Muscle of back (tissue), 13 donors: ENCODE data around the gene MRPS35. TPM values are rescaled to one million over a fixed set of nuclear protein-coding genes. Genes with fewer than 3 reads are reported as not detected.

ENCODE experiments used
- DNase-seq, 3 donors: peaks; one replicate each; pipeline versions ENCODE4 v3.0.0 to v3.0.0-alpha.2; 2013
- long read RNA-seq, 9 donors: transcript quantifications; one replicate each; lab custom pipeline, GENCODE V29; 2026
- polyA plus RNA-seq, 10 donors: library from polyadenylated mRNA; unstranded; fragments of 120-200 nt; gene quantifications; one replicate each; pipeline ENCODE4 v1.2.1, GENCODE V29; 2013; ENCODE audit not compliant: insufficient read length in 10 of 10

MRPS35 gene
- 10 to 100 TPM; 45.8 to 62.9 (median 49.1) TPM for polyA plus RNA-seq
- long read RNA-seq, donor 1, transcript MRPS35-201 (8 exons, 1,888 nt): major isoform, 21 of 24 reads
- long read RNA-seq, donor 1, partial matches to known transcripts: 0 of 24 reads
- long read RNA-seq, donor 1, other reads (novel, unspliced or antisense): 0 of 24 reads
- long read RNA-seq, donor 2, transcript MRPS35-201 (8 exons, 1,888 nt): major isoform, 17 of 35 reads
- long read RNA-seq, donor 2, partial matches to known transcripts: 15 of 35 reads
- long read RNA-seq, donor 2, other reads (novel, unspliced or antisense): 0 of 35 reads
- long read RNA-seq, donor 3: 0 reads
- long read RNA-seq, donor 4, transcript MRPS35-201 (8 exons, 1,888 nt): major isoform, 25 of 27 reads
- long read RNA-seq, donor 4, partial matches to known transcripts: 0 of 27 reads
- long read RNA-seq, donor 4, other reads (novel, unspliced or antisense): 0 of 27 reads
- long read RNA-seq, donor 5, transcript MRPS35-201 (8 exons, 1,888 nt): major isoform, 26 of 26 reads
- long read RNA-seq, donor 5, partial matches to known transcripts: 0 of 26 reads
- long read RNA-seq, donor 5, other reads (novel, unspliced or antisense): 0 of 26 reads
- long read RNA-seq, donor 6, transcript MRPS35-201 (8 exons, 1,888 nt): major isoform, 24 of 26 reads
- long read RNA-seq, donor 6, partial matches to known transcripts: 0 of 26 reads
- long read RNA-seq, donor 6, other reads (novel, unspliced or antisense): 0 of 26 reads
- long read RNA-seq, donor 7, transcript MRPS35-201 (8 exons, 1,888 nt): major isoform, 14 of 14 reads
- long read RNA-seq, donor 7, partial matches to known transcripts: 0 of 14 reads
- long read RNA-seq, donor 7, other reads (novel, unspliced or antisense): 0 of 14 reads
- long read RNA-seq, donor 8, transcript MRPS35-201 (8 exons, 1,888 nt): major isoform, 11 of 12 reads
- long read RNA-seq, donor 8, partial matches to known transcripts: 0 of 12 reads
- long read RNA-seq, donor 8, other reads (novel, unspliced or antisense): 0 of 12 reads
- long read RNA-seq, donor 9, partial matches to known transcripts: 0 of 2 reads
- long read RNA-seq, donor 9, other reads (novel, unspliced or antisense): 0 of 2 reads

DNA sequence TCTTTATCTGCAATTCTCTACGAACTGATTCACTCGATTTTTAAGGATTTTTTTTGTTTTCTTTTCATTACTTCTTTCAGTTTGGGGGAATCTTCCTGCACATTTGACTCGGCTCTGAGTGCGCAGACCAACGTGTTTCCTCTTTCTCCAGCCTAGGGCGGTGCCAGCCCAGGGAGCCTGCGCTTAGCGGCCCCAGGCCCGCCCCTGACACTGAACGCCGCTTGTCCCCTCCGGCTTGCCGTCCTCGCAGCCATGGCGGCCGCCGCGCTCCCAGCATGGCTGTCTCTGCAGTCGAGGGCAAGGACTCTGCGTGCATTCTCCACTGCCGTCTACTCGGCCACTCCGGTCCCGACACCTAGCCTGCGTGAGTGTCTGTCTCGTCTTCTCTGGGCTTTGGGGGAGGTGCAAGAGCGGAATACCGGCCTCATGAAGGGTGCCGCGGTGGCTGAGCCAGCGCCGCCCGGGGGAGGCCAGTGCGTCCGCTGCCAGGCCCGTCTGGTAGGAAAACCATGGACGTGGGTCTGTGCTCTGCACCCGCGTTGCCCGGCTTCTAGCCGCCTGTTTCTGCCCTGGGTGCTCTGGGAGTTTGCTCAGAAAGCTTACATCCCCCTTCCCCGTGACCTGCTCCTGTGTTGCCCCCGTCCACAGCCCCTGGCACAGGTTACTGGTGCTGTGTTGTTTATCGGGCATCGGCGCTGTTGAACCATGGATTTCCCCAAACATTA lies at the start of gene MRPS35:
TSS of gene MRPS35 (plus strand) at position 241 of the 725 bp plus-strand sequence. CDS start at position 253, 12 bp downstream.
- DNase-seq: peak; percentile 93 to 98 (median 94)

DNA sequence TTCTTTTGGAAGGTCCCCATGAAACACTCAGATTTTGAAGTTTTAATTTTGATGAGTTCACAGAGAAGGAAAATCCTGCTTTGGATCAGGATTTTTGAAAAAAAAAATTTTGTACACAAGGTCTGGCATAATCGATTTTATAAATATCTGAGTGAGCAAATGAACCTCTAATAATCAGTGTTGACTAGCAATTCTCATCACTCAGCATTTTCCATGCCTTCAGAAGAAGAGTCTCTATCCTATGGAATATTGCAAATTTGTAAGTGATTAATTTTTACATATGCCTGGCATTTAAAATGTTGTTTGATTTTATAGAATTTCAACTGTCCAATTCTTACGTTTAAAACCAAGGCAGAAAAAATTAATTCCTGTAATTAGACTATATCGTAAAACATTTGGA lies 44.9 kb upstream of the MRPS35 start:
- no peak for DNase-seq

DNA sequence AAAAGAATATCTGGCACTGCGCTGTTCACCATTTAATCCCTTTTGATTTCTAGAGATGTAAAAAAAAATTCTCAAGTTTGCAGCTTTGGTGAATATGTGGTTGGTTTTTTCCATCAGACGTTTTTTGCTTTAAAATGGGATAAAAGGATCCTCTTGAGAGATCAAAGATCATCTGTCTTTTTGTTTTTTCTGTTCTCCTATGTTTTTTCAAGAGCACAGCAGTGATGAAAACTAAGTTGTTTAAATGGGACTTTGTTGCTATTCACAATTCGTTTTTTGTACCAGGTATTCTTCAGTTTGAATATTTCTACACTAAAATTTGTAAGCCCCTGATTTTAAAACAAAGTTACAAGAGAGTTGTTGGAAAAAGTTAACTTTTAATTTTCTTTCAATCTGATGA lies 44.1 kb upstream of the MRPS35 start:
- DNase-seq: no peak

DNA sequence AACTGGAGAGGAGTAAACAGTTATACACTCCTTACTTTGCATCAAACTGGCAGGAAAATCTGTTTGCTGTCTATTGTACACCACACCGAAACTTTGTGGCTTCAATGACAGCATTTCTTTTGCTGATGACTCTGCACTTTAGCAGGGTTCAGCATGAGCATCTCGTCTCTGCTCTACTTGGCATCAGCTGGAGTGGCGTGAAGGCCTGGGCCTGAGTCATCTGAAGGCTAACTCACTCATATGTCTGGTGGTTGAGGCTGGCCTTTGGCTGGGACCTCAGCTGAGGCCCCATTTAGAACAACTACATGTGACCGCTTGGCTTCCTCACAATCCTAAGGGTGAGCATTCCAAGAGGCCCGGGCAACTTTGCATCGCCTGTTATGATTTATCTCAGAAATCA lies 43.1 kb upstream of the MRPS35 start:
- DNase-seq: no peak

DNA sequence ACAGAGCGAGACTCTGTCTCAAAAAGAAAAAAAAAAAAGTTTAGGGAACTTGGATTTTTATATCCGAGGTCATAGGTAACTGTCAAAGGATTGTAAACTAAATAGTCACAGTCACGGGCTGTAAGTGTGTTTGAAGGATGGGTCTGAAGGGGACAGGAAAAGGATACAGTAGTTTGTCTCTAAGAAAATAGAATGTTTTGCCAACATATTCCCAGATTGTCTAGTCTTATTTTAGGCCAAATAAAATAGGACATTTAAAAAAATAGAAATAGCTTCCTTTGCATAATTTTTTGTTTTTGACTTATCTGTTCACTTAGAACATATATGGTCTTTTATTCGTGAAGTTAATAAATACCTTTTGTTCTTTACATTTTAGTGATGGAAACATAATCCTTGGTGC lies 38.6 kb upstream of the MRPS35 start:
- DNase-seq: peak; percentile 29 to 49 (median 30)

DNA sequence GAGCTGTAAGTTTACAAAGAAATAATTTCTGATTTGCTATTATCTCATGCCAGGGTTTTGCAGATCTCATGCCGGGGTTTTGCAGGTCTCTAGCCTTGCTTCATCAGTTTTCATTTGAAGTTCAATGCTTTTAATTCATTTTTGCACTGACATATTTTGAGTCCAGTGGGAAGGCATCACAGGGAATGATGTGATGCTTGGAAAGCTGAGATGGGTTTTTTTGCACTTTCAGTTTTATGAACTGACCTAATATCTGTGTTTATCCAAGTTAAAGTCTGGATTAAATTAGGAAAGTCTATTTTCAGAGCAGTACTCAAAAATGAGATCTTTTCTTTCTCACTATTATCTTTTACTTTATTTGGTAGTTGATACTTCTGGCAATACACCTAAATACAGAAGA lies 38.0 kb upstream of the MRPS35 start:
- peak; percentile 60 to 79 (median 66) for DNase-seq

DNA sequence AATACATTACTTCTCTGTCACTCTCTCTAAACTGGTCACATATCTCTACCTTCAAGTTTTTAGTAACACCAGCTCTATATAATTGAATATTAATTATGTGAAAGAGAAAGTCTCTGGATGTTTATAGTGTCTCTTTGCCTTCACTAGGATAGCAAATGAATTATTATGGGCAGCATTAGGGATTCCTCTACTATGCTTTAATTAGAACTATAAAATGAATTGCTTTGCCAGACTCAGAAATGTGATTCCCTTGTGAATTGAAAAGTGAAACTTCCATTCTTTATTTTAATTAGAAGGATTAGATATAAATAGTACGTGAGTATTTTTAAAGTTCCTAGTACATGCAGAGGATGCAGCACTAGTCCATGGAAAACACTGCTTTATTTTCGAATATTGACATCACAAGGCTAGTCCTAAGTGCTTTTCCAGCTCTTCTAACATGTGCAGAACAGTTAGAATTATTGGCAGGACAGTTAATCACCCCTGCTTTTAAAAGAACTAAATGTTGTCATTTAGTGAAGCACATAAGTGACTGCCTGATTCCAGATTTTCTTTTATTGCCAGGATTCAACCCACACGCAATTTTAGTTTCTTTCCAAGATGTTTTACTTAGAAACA lies 37.4 kb upstream of the MRPS35 start:
- peak; percentile 61 to 81 (median 68) for DNase-seq

DNA sequence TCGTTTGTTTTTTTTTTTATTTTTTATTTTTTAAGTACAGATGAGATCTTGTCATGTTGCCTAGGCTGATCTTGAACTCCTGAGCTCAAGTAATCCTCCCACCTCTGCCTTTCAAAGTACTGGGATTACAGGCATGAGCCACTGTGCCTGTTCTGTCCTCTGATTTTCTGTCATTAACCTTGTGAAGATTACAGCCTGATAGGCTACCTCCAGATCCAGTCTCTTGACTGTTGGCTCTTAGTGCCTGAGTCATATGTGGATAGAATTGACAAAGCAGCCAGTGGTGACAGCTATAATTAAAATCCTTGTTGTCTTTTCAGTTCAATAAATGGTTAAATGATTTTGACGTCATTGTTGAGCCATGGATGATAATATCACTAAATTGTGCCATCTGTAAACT lies 35.6 kb upstream of the MRPS35 start:
- no peak for DNase-seq

DNA sequence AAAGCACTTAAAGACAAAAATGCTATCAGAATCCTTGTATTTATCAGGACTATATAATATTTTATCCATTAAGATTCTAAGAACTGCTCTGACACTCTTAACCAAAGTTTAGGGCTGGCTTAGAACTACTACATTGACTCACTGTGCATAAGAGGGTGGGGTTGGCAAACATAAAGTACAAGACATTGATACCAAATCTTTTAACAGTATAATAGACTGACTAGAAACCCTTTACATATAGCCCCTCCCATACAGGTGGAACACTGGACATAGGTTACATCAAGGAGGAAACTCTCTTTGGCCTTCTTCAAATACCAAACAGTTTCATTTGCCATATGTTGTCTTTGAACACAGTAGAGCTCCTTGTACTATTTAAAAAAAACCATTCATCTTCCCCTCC lies 30.0 kb upstream of the MRPS35 start:
- no peak for DNase-seq

DNA sequence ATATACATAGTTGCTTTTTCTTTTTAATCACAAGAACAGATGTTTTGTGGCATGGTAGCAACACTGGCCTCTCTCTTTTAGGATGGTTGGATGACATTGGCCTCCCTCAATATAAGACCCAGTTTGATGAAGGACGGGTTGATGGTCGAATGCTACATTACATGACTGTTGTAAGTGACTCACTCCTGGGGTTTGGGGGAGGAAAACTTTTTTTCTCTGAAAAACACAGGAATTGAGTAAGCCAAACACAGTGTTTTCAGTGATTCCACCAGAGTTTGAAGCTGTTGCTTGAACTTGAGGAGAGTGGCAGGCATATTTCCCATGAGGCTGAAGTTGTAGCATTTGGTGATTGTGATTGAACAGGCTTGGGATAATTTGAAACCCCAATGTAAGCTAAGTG lies 28.1 kb upstream of the MRPS35 start:
- DNase-seq: no peak

DNA sequence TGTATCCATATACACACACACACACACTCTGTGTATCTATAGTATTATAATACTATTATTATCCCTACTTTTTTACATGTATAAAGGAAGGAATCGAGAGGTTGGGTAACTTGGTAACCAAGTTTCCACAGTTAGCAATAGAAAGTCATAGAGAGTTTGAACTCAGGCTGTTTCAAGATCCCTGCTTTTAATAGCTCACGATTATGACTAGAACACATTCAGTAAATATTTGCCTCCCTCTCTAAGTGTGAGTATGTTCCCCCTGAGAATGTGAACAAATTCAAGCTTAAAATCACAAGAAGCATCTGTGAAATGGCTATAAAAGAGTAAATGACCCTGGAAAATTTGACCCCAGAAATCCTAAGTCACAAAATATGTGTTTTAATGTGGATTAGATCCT lies 25.4 kb upstream of the MRPS35 start:
- DNase-seq: no peak

DNA sequence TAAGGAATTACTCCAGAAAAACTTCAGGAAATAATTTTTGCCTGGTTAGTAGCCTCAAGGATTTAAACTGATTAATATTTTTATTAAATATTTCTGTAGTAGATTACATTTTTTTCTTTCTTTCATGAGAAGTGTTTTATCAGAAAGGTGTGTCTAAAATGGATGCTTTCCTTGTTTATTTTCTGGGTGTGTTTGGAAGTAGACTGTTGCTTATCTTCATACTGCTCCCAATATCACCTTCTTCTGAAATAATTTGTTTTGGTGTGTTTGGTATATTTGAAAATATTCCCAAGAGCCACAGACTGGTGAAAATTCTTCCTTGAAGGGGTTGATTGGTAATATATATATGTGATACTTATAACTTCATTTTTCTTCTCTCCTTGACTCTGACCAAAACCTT lies 24.5 kb upstream of the MRPS35 start:
- no peak for DNase-seq

DNA sequence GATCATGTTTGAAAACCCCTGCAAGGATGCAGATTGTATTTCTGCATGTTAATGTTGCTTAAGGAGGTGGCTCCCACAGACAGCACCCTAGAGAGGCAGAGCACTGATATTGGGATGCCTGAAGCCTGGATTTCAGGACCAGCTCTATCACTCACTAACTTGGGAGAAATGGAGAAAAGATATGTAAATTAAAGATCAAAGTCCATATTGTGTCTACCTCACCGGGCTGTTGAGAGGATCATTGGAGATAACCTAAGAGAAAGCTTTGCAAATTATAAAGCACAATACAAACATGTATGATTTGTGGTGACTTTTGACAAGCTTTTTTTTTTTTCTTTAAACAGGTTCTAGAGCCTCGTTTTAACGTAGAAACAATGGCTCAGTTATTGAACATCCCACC lies 22.0 kb upstream of the MRPS35 start:
- no peak for DNase-seq

DNA sequence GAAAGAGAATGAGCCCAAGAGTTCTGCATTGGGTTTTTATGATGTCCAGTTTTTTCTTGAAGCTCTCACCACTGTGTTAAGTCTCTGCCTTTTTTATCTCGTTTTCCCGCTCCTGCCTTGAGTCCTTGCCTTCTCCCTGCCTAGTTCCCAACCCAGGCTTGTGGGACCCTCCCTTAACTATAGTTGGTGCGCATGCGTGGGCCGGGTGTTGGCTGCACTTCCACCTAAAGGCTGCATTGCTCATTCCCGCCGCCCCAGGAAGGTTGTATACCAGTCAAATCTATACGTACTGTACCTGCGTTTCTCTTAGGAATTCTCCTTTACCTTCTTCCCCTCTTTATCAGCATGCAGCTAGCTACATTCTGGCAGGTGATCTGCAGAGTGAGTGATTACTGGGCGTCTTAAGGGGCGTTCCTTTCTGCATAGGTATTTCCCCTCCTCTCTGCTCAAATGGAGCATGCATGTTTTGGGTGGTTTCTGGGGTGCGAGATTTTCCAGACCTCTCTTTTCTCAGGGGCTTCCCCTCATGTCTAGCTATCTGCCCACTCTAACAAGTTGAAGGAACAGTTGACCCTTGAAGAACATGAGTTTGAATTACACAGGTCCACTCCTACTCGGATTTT lies 21.0 kb upstream of the MRPS35 start:
- no peak for DNase-seq

DNA sequence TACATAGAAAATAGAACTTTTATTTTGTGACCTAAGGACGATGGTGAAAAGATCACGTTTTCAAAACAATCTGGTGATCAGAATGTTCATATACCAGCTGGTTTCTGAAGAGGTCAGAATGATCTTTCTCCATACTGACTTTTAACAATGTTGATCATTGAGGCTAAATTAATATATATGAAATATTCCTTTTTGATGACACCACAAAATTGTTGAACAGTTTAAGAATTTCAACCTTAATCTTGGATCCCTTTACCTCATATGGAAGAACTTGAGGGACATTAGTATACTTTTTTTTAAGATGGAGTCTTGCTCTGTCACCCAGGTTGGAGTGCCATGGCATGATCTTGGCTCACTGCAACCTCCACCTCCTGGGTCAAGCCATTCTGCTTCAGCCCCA lies 17.2 kb upstream of the MRPS35 start:
- DNase-seq: no peak

DNA sequence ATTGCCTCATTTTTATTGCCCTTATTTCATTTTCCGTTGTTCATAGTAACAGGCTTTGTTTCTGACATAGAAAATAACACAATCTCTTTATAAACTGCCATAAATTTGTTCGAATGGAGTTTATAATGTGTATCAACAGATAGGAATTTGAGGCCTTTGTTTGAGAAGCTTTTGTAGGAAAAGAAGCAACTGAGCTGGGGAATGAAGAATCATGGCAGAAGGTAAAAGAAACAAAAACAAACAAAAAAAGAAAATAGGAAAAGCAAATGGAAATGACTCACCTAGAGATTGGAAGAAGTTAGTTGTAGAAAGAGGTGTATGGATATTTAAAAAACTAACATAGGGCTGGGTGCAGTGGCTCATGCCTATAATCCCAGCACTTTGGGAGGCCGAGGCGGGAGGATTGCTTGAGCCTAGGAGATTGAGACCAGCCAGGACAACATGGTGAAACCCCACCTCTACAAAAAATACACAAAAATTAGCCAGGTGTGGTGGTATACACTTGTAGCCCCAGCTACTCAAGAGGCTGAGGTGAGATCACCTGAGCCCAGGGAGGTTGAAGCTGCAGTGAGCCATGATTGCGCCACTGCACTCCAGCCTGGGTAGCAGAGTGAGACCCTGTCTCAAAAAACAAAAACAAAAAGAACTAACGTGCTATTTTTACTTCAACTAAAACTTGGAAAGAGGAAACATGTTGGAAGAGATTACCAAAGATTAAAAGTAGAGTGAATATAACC lies 14.9 kb upstream of the MRPS35 start:
- DNase-seq: no peak

DNA sequence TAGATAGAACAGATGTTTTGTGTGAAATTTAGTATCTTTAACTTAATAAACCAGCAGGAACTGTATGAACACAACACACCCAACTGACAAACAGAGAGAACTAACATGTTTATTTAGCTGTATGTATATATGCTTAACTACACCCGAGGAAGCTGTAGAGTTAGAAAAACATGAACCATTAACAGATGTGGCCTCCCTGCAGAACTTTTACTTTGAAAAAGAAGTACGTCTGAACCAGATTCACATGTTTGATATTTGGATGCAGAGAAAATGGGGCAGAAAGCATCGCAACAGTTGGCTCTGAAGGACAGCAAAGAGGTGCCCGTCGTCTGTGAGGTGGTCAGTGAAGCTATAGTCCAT lies 14.4 kb upstream of the MRPS35 start, which contains the start of gene REP15:
TSS of gene REP15 (plus strand) at position 155 of the 360 bp plus-strand sequence. CDS start at position 271, 116 bp downstream.
- no peak for DNase-seq

DNA sequence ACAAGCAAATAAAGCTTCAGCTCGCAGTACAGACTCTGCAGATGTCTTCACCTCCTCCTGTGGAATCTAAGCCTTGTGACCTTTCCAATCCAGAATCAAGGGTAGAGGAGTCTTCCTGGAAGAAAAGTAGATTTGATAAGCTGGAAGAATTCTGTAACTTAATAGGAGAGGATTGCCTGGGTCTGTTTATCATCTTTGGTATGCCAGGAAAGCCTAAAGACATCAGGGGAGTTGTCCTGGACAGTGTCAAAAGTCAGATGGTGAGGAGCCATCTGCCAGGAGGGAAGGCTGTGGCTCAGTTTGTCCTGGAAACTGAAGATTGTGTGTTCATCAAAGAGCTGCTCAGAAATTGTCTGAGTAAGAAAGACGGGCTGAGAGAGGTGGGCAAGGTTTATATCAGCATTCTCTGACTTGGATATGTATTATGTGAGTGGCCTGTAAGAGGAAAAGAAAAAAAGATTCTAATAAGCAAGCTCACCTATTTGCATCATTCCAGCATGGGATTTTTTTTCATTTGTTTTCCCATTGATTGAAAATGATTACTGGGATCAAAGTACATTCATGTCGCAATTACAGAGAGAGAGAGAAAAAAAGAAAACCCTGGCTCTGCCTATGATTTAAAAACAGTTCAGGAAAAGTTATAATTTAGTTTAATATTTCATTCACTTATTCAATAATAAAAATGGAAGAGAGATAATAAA lies 13.6 kb upstream of the MRPS35 start:
- DNase-seq: no peak
